Skin epidermis (tissue), 12 donors: Measurements from ENCODE around the gene ZSCAN22.
"Not testable (repeated sequence)": the region's sequence is repeated elsewhere in the genome, so short reads cannot be mapped to it uniquely, and the experiment has no call there.

ENCODE experiments used
- H3K27ac ChIP-seq, 21 experiments: fragments of 200-600 bp; sonication (generic) in 11 of 21; one replicate each; pipeline ENCODE4 v1.5.0; 2020; ENCODE audit warnings: mild to moderate bottlenecking in 3 of 21, inconsistent platforms in 2 of 21, moderate library complexity in 2 of 21
- H3K4me3 ChIP-seq, 7 experiments: fragments of 200-600 bp; sonication (generic) in 2 of 7; one replicate each; pipeline ENCODE4 v1.5.0; 2020; ENCODE audit warnings: inconsistent platforms in 2 of 7, mild to moderate bottlenecking in 2 of 7, moderate library complexity in 1 of 7

ZSCAN22 gene

GRCh38 chr19:58326914-58327726, at the start of gene ZSCAN22:
TSS of gene ZSCAN22 (plus strand) at chr19:58326994. CDS start at chr19:58334803, 7,809 bp downstream.
- peak within 1 kb of the TSS; percentile 73 to 94 (median 87) for H3K27ac ChIP-seq
- peak within 1 kb of the TSS; percentile 67 to 84 (median 77) for H3K4me3 ChIP-seq

GRCh38 chr19:58277197-58277596, 49.6 kb upstream of the ZSCAN22 start:
- peak overlapping the region in 1 of 7 experiments; percentile 95 for H3K4me3 ChIP-seq
- H3K27ac ChIP-seq = no peak overlapping the region

DNA sequence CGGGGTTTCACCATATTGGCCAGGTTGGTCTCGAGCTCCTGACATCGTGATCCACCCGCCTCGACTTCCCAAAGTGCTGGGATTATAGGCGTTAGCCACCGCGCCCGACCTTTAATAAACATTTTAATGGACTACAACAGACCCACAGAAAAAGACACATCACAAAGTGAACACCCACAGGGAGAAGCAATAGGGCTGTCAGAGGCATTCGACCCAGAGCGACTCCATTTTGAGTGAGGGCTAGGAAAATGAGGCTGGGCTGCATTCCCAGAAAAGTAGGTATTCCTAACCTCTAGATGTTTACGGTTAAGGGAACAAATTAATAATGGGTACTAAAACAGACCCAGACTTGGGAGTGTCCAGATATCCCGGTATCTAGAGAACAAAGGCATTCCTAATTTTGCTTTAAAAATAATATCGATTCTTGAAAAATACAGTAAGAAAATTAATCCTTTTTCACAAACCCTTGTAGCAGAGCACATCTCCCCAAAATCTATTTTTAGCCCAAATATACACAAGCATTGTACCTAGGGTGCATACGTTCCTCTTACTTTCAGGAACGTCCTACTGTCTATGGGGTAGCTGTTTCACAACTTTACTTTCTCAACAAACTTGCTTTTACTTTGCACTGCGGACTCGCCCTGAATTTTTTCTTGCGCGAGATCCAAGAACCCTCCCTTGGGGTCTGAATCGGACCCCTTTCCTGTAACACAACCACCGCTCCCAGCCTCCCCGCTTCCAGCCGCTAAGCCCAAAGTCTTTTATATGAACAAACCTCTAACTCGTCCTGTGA, 48.9 kb upstream of the ZSCAN22 start:
- H3K27ac ChIP-seq = peak overlapping the region in 20 of 21 experiments; percentile 67 to 97 (median 89)
- H3K4me3 ChIP-seq = peak overlapping the region; percentile 52 to 95 (median 82)

DNA sequence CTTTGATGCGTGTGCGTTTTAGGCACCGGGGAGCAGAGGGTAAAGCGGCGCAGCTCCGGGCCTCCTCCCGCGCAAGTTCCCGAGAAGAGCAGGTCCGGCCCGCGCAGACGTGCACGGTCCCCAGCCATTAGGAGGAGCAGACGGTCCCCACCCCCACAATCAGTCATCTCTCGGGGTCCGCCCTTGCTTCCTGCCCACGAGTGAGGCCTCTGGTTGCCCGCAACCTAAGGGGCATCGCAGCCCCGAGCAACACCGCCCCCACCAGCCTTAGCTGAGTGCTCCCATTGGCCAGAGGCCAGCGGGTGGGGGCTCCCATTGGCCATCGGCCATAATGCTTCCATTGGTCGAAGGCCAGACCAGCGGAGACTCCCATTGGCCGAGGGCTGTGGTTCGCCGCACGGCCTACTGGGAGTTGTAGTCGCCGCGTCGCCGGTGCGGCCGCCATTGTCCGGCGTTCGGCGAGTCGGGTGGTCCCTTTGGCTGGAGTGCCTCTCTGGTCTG, 48.2 kb upstream of the ZSCAN22 start, which contains the start of gene ZNF8:
ZNF8 (plus strand) TSS at position 415 of the 501 bp plus-strand sequence. CDS start 127 bp downstream, outside the sequence.
- peak within 1 kb of the TSS; percentile 52 to 95 (median 82) for H3K4me3 ChIP-seq
- peak within 1 kb of the TSS; percentile 61 to 97 (median 89) for H3K27ac ChIP-seq

DNA sequence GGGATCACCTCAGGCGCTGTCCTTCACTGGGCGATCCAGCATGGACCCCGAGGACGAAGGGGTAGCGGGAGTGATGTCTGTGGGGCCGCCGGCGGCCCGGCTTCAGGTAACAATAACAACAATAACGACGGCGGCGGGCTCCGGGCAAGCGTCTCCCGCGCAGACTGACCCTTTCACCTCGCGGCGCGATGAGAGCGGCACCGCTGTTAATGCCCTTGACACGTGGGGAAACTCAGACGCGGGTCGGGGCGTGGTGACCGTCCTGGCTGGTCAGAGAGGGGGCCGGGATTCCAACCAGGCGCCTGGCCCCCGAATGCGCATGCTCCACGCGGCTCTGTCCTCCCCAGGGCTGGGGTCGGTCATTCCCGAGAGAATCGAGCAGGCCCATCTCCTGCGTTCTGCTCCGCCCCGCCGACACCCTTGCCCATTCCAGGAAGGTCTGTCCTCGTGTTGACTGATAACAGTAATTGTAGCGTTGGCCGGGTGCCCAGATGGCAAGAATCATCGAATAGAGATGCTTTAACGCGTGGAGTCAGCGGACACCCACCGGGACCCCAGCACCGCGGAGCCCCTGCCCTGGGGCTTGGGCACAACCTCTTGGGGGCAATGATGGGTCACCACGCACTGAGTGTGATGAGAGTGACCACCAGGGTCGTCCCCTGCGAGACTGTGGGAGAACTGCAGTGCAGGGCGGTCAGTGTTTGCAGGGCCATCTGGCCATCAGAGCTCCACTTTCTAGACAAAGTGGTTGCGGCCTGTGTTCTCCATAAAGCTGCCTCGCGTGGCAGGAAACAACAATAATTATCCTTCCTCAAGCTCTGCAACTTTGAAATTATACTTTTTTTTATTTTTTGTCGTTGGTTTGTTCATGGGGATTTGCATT, 47.5 kb upstream of the ZSCAN22 start:
- Histone ChIP-seq H3K27ac (peak overlapping the region; percentile 61 to 97 (median 89)), H3K4me3 (peak overlapping the region; percentile 52 to 95 (median 82))

- H3K4me3 ChIP-seq = peak overlapping the region in 6 of 7 experiments; percentile 70 to 95 (median 84)
- H3K27ac ChIP-seq = peak overlapping the region in 2 of 21 experiments; percentile 87 to 95
Observed at GRCh38 chr19:58279925-58280316, 46.9 kb upstream of the ZSCAN22 start.

- Histone ChIP-seq H3K4me3 (no peak overlapping the region), H3K27ac (no peak overlapping the region)
Observed at GRCh38 chr19:58284199-58284598, 42.6 kb upstream of the ZSCAN22 start.

DNA sequence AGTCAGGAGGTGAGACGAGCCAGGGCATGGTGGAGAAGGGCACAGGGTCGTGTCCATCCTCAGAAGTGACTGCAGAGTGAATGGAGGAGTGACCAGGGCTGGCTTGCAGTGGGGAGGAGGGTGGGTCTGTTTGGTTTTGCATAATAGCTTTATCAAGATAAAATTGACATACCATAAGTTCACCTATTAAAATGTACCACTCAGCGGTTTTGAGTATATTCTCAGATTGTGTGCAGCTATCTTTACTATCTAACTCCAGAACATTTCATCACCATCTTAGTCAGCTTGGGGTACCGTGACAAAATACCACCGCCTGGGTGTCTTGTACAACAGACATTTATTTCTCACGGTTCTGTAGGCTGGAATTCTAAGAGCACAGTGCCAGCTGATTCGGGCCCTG, 34.9 kb upstream of the ZSCAN22 start:
- no peak overlapping the region for H3K27ac ChIP-seq

GRCh38 chr19:58294743-58295374, 31.9 kb upstream of the ZSCAN22 start:
- H3K27ac ChIP-seq = no peak overlapping the region
- no peak overlapping the region for H3K4me3 ChIP-seq

More for the DNA sequence above, 34.9 kb upstream of the ZSCAN22 start:
- no peak overlapping the region for H3K4me3 ChIP-seq

- peak overlapping the region in 2 of 21 experiments; percentile 55 to 58 for H3K27ac ChIP-seq
- H3K4me3 ChIP-seq = no peak overlapping the region
Observed at GRCh38 chr19:58296104-58296503, 30.7 kb upstream of the ZSCAN22 start.

DNA sequence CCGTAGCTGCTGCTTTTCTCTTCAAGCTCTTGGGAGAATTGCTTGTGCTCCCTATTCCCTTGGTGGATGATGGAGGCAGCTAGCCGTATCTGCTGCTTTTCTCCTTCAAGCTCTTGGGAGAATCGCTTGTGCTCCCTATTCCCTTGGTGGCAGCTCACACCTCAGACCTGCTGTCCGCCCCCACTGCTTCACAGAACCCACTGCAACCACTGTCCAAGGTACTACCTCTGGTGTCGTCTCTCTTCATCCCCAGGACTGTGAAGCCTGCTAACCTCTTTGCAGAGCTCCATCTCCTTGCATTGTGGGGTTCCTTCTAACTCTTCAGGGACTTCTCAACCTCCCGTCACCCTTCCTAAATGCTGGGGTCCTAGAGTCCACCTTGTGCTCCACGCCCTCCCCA, 26.2 kb upstream of the ZSCAN22 start:
- H3K4me3 ChIP-seq = no peak overlapping the region
- H3K27ac ChIP-seq = no peak overlapping the region

DNA sequence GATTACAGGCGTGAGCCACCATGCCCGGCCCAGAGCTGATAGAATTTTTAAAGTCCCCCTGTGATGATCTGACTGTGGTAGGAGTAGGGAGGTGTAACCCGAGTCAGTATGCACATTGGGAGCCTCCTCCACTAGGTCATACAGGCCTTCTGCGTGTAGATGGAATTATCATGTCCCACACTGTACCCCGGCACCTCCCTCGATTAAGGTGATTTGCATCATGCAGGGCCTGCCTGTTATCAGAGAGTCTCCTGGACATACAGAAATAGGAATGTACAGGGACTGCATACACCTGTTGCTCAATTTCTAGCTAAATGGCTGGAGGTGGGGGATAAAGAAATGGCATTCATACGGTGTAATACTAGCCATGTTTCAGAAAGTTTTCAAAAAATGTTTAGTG, 22.5 kb upstream of the ZSCAN22 start:
- Histone ChIP-seq H3K4me3 (peak overlapping the region in 1 of 7 experiments; percentile 91), H3K27ac (peak overlapping the region in 9 of 21 experiments; percentile 13 to 96 (median 91))

GRCh38 chr19:58304748-58305064, 22.1 kb upstream of the ZSCAN22 start:
- Histone ChIP-seq H3K4me3 (peak overlapping the region; percentile 50 to 91 (median 80)), H3K27ac (peak overlapping the region in 19 of 21 experiments; percentile 13 to 96 (median 84))

- H3K27ac ChIP-seq = peak within 1 kb of the TSS; percentile 13 to 96 (median 88)
- peak within 1 kb of the TSS; percentile 50 to 91 (median 80) for H3K4me3 ChIP-seq
Observed at GRCh38 chr19:58305065-58305931, 21.5 kb upstream of the ZSCAN22 start, which contains the start of gene ERVK3-1. TSS of gene ERVK3-1 (plus strand) at chr19:58305377. CDS start at chr19:58312169, 6,792 bp downstream.

- H3K27ac ChIP-seq = peak overlapping the region in 20 of 21 experiments; percentile 13 to 96 (median 88)
- peak overlapping the region; percentile 50 to 91 (median 80) for H3K4me3 ChIP-seq
Observed at GRCh38 chr19:58305932-58306323, 20.9 kb upstream of the ZSCAN22 start.

GRCh38 chr19:58307736-58308135, 19.1 kb upstream of the ZSCAN22 start:
- Histone ChIP-seq H3K27ac (no peak overlapping the region), H3K4me3 (no peak overlapping the region)

DNA sequence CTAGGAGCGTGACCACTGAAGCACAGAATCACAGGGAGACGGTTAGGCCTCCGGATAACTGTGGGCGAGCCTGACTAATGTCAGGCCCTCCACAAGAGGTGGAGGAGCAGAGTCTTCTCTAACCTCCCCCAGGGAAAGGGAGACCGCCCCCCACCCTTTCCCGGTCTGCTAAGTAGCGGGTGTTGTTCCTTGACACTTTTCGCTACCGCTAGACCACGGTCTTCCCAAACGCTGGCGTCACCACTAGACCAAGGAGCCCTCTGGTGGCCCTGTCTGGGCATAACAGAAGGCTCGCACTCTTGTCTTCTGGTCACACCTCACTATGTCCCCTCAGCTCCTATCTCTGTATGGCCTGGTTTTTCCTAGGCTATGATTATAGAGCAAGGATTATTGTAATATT, 16.1 kb upstream of the ZSCAN22 start:
- not testable (repeated sequence) for H3K4me3 ChIP-seq, H3K27ac ChIP-seq
